ENCODE results near the gene GBX1.

GBX1 gene

GRCh38 chr7:151172273-151173141 lies 5.0 kb upstream of the GBX1 start:
- peak; percentile 83 for DNase-seq

- DNase-seq = no peak
These were observed 1.3 kb upstream of the GBX1 start for GRCh38 chr7:151168787-151169162.

- DNase-seq = peak; percentile 64
These were observed 701 bp upstream of the GBX1 start for GRCh38 chr7:151168003-151168786.

- no peak for DNase-seq
These were observed 781 bp downstream of the GBX1 start for GRCh38 chr7:151166629-151167196.

- no peak for DNase-seq
These were observed 5.7 kb downstream of the GBX1 start for GRCh38 chr7:151161757-151162156.

- no peak for DNase-seq
These were observed 9.7 kb downstream of the GBX1 start for GRCh38 chr7:151157645-151158329.

GRCh38 chr7:151152643-151153513 lies 14.6 kb downstream of the GBX1 start:
- no peak for DNase-seq

GRCh38 chr7:151150388-151150787 lies 17.1 kb downstream of the GBX1 start:
- DNase-seq = no peak

- DNase-seq = no peak
These were observed 18.9 kb downstream of the GBX1 start for GRCh38 chr7:151148319-151149259.

- no peak for DNase-seq
These were observed 20.7 kb downstream of the GBX1 start for GRCh38 chr7:151146761-151147160.

GRCh38 chr7:151144387-151144786 lies 23.1 kb downstream of the GBX1 start:
- DNase-seq = no peak

GRCh38 chr7:151143261-151144015 lies 24.1 kb downstream of the GBX1 start:
- DNase-seq = no peak

GRCh38 chr7:151142686-151143040 lies 24.8 kb downstream of the GBX1 start:
- no peak for DNase-seq

- DNase-seq = no peak
These were observed 25.4 kb downstream of the GBX1 start for GRCh38 chr7:151141855-151142685.

GRCh38 chr7:151141311-151141854 lies 26.1 kb downstream of the GBX1 start:
- DNase-seq = no peak

GRCh38 chr7:151140826-151141225 lies 26.7 kb downstream of the GBX1 start:
- DNase-seq = no peak

GRCh38 chr7:151139791-151140190 lies 27.7 kb downstream of the GBX1 start:
- no peak for DNase-seq

GRCh38 chr7:151139071-151139790 lies 28.3 kb downstream of the GBX1 start:
- DNase-seq = no peak
